ENCODE results near the gene NKAIN2. TPM values are rescaled to one million over a fixed set of nuclear protein-coding genes. Genes with fewer than 3 reads are reported as not detected.

NKAIN2 gene
- 10 to 100 TPM; 14.5 to 20.0 (median 18.8) TPM for polyA plus RNA-seq (ENCODE audit: insufficient read length in 3 of 3)
- long read RNA-seq, donor 1 = 0 reads
- long read RNA-seq, donor 2, partial matches to known transcripts = 5 of 5 reads
- long read RNA-seq, donor 2, other reads (novel, unspliced or antisense) = 0 of 5 reads
- long read RNA-seq, donor 3 = 0 reads
- long read RNA-seq, donor 4 = 0 reads
- long read RNA-seq, donor 5 = 0 reads
- long read RNA-seq, donor 6, partial matches to known transcripts = 12 of 12 reads
- long read RNA-seq, donor 6, other reads (novel, unspliced or antisense) = 0 of 12 reads
- long read RNA-seq, donor 7 = 0 reads
- long read RNA-seq, donor 8 = 0 reads
- long read RNA-seq, donor 9 = 0 reads
- long read RNA-seq, donor 10, partial matches to known transcripts = 7 of 7 reads
- long read RNA-seq, donor 10, other reads (novel, unspliced or antisense) = 0 of 7 reads
- long read RNA-seq, donor 11 = 0 reads
- long read RNA-seq, donor 12 = 0 reads
- long read RNA-seq, donor 13 = 0 reads
- long read RNA-seq, donor 14 = 0 reads
- long read RNA-seq, donor 15 = 0 reads
- long read RNA-seq, donor 16, partial matches to known transcripts = 14 of 14 reads
- long read RNA-seq, donor 16, other reads (novel, unspliced or antisense) = 0 of 14 reads

DNA sequence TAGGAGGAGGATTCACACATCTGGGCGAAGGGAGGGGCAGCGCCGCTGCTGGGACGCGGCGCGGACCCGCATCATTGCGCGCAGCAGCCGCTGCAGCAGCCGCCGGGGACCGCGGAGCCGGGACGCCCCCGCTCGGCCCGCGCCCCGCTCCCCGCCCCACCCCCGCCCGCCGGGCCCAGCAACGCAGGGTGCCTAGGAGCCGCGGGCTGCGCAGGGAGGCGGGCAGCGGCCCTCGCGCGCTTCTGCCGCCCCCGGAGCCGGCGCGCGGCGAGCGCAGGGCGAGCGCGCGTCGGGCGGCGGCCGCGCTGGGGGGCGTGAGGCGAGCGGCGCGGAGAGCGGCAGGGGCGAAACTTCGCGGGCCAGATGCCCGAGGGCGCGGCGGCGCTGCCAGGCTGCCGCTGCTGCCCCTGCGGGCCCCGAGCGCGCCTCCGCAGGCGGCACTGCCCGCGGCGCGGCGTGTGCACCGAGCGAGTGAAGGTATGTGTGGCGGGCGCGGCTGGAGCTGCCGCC, at the start of gene NKAIN2:
Gene NKAIN2 (plus strand): TSS at position 362 of the 510 bp plus-strand sequence.
- DNase-seq (ENCODE audit: extremely low read depth in 1 of 11, low read depth in 9 of 11, low spot score in 4 of 11) = peak in 2 of 11 donors; percentile 12 to 26

DNA sequence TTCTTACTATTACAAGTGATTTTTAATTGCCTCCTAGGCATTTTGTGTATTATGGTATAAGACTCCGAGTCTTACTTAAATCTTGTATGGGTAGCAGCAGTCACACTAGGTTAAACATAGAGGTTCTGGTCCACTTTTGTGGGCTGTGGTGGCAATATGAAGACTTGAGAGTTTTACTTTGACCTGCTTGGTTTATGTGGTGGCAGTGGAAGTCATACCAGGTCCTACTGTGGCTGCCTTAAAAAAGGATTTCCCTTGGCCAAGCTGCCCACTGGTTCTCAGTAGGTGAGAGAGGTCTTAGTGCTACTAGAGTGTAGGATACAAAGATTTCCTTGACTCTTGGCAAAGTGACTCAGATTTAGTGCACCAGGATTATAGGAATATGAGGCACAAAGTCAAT, 44.2 kb upstream of the NKAIN2 start:
- no peak for DNase-seq (ENCODE audit: extremely low read depth in 1 of 11, low read depth in 9 of 11, low spot score in 4 of 11)

DNA sequence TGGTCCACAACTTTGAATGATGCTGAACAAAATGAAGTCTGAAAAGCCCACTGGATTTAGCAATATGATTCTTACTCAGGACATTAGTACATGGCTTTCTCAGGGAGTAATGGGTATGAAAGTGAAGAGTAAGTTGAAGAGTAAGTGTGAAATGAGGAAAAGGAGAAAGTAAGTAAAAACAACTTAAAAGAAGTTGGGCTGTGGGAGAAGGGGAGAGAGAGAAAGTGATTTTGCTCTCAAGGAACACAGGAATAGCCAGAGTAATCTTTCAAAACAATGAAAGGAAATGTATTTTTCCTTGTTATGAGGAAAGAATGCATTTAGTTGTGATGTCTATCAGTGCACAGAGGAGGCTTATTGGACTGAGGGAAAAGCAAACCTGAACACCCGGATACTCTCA, 39.8 kb upstream of the NKAIN2 start:
- DNase-seq (ENCODE audit: extremely low read depth in 1 of 11, low read depth in 9 of 11, low spot score in 4 of 11) = no peak

DNA sequence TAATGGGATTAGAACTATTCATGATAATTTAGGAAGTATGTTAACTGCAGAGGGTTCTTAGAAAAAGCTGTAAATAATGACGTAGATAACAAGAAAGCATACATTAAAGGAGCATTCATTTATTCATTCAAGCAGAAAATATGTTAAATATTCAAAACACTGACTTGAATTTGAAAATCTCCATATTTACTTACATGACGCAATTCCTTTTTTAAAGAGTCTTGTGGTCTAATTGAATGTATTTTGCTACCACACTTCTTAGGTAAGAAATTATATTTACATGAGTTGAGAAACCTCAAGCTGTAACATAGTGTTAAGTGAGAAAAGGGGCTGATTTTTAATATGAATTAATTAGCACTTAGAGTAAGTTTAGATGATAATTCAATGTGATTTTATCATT, 38.9 kb upstream of the NKAIN2 start:
- DNase-seq (ENCODE audit: extremely low read depth in 1 of 11, low read depth in 9 of 11, low spot score in 4 of 11) = no peak

DNA sequence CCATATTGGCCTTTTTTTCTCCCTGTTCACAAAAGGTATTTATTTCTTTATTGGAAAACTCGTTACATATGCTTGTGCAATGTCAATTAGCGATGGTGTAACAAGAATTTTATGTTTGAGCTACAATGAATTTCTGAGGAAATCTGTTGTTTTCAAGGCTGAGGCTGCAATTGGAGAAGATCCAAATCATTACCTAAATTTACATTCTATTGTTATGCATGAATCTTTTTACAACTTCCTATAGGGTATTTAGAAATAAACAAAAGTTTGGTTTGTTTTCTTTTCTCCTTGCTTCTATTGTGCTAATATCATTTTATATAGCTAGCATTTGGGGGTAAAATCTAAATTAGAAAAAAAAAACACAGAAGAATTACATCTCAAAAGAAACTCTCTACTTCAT, 34.7 kb upstream of the NKAIN2 start:
- DNase-seq (ENCODE audit: extremely low read depth in 1 of 11, low read depth in 9 of 11, low spot score in 4 of 11) = no peak

DNA sequence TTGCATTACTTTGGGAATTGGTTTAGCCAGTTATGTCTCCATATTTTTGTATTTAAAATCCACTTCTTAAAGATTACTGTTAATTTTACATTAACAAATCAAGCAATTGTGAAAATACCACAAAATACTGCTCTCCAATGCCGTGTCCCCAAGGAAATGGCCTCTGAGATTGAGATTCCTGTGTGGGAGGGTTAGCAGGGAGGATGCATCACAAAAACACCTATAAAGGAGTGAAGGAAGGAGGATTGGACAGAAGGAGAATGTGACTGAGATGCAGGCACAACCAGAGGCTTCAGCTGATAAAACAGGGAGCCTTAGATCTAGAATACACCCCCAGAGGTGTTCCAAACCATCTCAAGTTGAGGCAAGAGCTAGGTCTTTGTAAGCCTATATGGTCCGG, 34.2 kb upstream of the NKAIN2 start:
- no peak for DNase-seq (ENCODE audit: extremely low read depth in 1 of 11, low read depth in 9 of 11, low spot score in 4 of 11)

DNA sequence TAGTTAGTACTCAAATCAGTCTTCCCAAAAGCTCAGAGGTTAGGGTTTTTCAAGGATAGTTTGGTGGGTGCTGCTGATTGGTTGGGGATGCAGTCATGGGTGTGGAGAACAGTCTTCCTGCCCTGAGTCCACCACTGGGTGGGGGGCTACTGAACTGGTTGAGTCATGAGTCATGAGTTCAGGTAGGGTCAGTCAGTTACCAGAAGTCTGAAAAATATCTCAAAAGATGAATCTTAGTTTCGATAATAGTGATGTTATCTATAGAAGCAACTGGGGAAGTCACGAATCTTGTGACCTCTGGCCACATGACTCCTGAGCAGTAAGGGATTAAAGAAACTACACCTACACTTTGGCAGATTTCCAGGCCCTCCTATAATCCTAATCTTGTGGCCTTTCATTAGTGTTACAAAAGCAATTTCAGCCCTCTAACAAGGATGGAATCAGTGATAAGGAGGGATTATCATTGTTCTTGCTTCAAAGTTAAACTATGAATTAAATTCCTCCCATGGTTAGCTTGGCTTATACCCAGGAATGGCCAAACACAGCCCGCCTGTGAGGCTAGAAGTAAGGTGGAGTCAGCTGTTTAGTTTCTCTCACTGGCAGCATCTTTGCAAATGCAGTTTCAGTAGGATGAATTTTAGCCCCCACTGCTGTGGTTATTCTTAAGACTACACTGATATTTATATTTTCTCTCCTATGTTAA, 33.3 kb upstream of the NKAIN2 start:
- DNase-seq (ENCODE audit: extremely low read depth in 1 of 11, low read depth in 9 of 11, low spot score in 4 of 11) = no peak

DNA sequence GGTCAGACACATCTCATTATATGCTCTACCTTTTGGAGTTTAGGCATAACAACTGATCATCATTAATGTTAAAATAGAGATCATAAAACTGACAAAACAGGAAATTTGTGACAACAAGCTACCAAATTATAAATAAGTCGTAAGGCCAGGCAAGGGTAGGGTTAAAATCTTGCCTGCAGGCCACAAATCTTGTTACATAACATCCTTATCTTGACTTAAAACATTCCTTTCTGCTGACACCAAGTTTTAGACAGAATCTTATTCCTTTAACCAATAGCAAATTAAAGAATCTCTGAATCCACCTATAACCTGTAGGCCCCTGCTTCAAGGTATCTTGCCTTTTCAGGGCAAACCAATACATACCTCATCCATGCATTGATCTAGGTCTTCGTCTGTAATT, 32.5 kb upstream of the NKAIN2 start:
- no peak for DNase-seq (ENCODE audit: extremely low read depth in 1 of 11, low read depth in 9 of 11, low spot score in 4 of 11)

DNA sequence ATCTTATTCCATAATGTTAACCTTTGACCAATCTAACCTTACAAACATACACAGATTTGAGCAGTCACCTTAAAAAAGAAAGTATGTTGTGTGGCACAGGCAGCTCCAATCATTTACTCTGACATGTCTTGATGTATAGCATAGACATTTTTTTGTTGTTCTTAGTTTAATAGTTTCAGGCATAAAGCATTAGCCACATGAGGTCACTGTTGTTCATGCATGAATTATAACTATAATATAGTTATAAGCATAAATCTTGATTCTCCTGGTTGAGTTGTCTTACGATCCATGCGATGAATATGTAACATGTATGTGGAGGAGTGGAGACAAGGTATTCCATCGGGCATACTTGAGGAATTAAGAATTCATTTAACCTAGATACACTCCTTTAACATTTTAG, 26.1 kb upstream of the NKAIN2 start:
- peak in 5 of 11 donors; percentile 4 to 15 (median 8) for DNase-seq (ENCODE audit: extremely low read depth in 1 of 11, low read depth in 9 of 11, low spot score in 4 of 11)

DNA sequence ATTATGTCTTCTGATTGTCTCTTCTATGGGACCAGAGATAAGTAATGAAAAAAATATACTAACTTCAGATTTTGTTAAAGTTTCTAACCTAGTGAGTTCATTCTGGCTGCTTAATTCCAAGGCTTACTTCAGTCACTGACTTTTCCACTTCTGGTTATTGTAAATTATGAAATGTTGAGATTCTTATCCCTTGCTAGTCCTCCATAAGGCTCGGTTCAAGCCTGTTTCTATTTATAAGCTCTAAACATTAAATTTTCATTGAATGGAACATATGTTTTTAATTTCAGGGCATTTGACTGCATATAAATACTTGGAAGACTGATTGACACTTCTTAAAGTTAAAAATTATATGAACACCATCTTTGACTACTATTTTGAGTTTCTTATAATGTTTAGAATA, 23.6 kb upstream of the NKAIN2 start:
- no peak for DNase-seq (ENCODE audit: extremely low read depth in 1 of 11, low read depth in 9 of 11, low spot score in 4 of 11)

DNA sequence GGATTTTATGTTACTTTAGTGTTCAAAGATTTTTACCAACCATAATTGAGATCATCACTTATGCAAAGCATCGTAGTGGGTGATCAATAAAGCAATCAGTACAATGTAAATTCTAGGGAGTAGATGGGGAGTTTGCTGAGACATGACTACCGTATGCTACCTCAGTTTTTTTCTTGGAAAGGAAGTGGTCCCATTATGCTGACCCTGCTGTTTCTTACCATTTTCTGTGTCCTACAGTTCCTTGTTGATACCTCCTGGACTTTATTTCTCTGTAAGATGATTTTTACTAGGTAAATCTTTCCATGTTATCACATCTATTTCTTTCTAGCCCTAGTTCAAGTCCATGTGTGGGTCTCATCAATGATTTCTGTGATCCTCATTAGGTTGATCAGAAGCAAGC, 19.3 kb upstream of the NKAIN2 start:
- no peak for DNase-seq (ENCODE audit: extremely low read depth in 1 of 11, low read depth in 9 of 11, low spot score in 4 of 11)

DNA sequence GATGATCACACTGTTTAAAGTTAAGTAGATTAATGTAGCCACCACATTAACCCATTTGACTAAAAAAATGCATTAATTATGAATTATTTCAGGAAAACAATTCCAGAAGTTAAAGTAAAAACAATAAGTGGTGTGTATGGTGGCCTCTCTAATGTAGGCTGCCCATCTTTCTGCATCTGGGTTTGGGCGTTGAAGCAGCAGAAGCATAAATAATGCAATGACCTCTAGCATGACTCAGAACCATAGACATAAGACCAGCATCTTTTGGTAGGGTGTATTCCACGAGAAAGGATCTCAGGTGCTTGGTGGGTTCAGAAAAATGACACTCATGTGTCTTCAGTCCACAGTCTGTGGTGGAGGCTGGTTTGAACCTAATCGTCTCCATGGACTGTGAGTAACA, 18.6 kb upstream of the NKAIN2 start:
- DNase-seq (ENCODE audit: extremely low read depth in 1 of 11, low read depth in 9 of 11, low spot score in 4 of 11) = no peak

DNA sequence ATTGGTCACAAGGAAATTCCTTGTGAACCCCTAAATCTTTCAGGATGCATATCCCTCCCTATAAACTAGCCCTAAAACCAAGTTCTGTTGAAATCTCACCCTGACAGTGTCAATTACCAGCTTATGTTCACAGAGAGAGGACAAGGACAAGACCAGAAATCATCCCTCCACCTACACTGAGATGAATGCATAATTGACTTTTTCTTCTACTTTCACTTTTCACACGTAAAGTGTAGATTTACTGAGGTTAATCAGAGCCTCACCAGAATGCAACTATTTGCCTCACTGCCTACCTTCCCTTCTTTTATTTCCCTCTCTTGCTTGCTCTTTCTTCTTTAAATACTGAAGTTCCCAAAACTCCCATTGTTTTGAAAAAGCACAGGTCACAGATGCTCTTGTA, 15.3 kb upstream of the NKAIN2 start:
- DNase-seq (ENCODE audit: extremely low read depth in 1 of 11, low read depth in 9 of 11, low spot score in 4 of 11) = no peak

DNA sequence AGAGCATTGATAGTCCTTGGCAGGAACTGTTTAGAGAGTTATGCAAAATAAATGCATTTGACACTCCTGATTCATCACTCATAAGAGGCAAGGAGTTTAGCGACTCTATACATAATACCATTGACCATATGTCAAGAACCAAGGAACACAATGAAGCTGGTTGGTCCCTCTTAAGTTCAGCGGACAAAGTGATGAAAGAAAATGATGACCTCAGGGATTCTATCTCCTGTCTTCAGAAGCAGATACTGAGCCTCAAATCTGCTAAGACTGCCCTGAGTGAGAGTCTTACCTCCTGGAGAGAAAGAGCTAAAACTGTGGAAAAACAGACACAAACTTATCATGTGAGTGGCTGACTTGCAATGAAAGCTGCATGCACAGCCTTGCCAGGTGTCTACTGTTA, 9.5 kb upstream of the NKAIN2 start:
- no peak for DNase-seq (ENCODE audit: extremely low read depth in 1 of 11, low read depth in 9 of 11, low spot score in 4 of 11)

DNA sequence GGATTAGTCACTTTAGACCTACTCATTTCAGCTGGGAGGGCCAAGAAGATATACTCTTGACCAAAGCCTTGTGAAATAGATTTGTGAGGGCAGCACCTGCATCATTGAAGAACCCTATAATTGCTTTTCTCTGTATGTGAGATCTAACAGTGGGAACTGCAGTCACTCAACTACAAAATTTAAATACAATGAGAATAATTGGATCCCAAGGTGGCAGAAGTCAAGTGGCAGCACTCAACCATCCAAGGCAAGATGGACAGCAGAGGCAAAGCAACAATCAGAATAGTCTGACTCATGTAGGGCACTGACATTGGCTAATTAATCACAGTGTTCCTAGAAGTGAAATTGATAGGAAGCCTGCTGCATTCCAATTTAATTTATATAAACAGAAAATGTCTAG, 8.9 kb upstream of the NKAIN2 start:
- DNase-seq (ENCODE audit: extremely low read depth in 1 of 11, low read depth in 9 of 11, low spot score in 4 of 11) = no peak

DNA sequence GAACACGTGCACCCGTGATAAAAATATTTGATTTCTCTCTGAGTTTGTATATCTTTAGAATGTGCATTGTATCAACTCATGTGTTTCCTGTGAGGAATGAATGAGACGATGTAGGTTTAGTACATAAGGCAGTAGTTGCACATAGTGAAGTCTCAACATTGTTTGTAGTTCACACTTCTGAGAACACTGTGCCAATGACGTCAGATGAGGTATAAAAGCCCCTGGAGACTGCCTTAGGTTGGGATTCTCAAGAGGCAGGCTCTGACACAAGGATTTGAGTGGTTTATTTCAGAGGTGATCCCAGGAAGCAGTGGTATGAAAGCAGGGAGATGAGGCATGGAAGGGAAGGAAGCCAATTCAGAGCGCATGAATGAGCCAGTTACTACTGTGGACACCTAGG, 2.6 kb upstream of the NKAIN2 start:
- no peak for DNase-seq (ENCODE audit: extremely low read depth in 1 of 11, low read depth in 9 of 11, low spot score in 4 of 11)

DNA sequence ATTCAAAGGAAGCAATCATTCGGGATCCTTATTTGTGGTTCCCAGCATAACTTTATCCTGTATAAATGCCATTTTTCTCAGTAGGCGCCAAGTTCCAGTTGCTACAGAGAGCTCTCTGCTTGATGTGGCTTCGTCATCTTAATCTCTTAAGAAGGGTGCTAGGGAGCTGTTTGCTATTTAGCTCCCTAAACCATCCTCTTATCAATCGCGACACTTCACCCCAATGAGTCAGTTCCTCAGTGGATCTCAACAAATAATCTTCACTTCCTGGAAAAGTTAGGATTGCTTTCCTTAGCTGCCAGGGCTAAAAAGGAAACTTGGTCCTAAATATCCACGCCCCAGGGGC, 1.3 kb upstream of the NKAIN2 start:
- no peak for DNase-seq (ENCODE audit: extremely low read depth in 1 of 11, low read depth in 9 of 11, low spot score in 4 of 11)

DNA sequence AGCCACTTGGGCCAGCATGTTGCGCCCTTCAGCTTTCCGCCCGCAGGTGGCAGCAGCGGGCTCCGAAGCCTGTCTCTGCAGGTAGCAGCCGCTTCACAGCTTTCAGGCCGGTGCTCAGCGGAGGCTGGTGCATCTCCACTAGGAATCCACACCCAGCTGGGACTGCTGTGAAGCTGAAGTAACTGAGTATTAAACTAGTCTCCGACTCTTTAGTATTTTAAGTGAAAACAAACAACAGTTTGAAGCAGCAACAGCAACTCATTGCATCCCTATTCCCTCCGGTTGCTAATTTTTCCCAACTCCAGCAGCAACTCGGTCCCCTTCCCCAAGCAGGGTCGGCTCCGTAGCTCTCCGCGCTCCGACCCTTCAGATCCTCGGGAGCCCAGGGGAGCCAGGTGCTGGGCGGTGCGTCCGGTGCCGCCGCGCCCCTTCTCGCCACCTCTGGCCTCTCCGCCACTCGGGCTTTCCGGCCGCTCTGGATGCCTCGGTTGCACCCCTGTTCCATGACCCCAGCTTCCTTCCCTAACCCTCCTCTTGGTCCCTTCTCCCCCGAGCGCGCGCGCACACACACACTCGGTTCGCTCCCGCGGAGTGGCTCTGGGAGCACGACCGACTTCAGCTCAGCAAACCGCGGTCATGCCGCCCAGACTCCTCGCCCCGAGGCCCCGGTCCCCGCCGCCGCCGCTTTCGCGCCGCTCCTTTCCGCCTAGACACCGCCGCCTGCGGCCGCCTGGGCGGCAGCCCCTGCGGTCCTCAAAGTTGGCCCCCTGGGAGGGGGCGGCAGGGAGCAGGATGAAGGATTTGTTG, 765 bp upstream of the NKAIN2 start:
- peak; percentile 64 to 82 (median 76) for DNase-seq (ENCODE audit: extremely low read depth in 1 of 11, low read depth in 9 of 11, low spot score in 4 of 11)

DNA sequence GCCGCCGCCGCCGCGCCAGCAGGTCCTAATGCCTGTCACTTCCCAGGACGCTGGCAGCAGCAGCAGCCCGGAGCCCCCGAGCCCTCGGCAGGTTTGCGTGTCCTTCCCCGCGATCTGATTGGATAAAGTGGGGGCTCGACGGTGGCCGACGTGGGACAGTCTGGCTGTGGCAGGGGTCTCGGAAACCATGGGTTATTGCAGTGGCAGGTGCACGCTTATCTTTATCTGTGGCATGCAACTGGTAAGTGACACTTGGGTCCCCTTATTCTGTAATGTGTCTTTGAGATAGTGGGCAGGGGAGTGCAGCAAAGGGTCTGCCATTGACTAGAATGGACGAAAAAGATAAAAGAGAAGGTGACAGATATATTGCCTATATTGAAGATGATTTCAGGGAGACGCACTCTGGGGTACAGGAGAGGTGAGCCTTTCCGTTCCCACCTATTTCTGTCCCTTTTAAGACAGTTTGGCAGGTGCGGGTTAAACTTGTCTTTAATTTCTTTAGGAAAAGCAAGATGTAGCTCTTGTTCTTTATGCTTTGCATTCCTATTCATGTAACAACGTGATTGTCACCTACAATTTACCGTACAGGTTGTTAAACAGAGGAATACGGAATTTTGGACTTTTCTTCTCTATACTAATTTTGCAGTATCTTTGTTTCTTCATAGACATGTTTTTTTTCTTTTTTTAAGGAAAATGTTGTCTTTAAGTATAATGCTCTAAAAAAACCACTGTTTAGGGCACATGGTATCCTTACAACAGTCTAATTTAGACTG, 535 bp downstream of the NKAIN2 start:
- DNase-seq (ENCODE audit: extremely low read depth in 1 of 11, low read depth in 9 of 11, low spot score in 4 of 11) = peak in 7 of 11 donors; percentile 10 to 39 (median 31)
